GM12892 (cell line): Measurements from ENCODE around the gene INPP4B.

Source experiments
- DNase-seq: peaks from one replicate; pipeline ENCODE4 v3.0.0; 2011; ENCODE audit not compliant: insufficient read length
- FAIRE-seq: peaks from 2 replicates; lab custom pipeline; 2011; peaks lifted over from hg19 to GRCh38; lab: Jason Lieb, UNC
- POLR2A ChIP-seq: IDR thresholded peaks from 2 replicates; pipeline ENCODE4 v1.6.1; 2011; ENCODE audit warnings: low read depth, low read length, control low read depth
- POLR2AphosphoS5 ChIP-seq: IDR thresholded peaks from 2 replicates; pipeline ENCODE4 v1.6.1; 2011; ENCODE audit warnings: low read depth, low read length, control low read depth
- TAF1 ChIP-seq: IDR thresholded peaks from 2 replicates; pipeline ENCODE4 v1.6.1; 2011; ENCODE audit warnings: low read depth, mild to moderate bottlenecking, control low read depth, low read length, borderline replicate concordance

The INPP4B gene

GRCh38 chr4:142386856-142387255 is 459.2 kb downstream of the INPP4B start:
- DNase-seq: no peak
- FAIRE-seq: no peak
- TF ChIP-seq POLR2AphosphoS5: no peak
- TF ChIP-seq POLR2A: no peak
- no peak for TF ChIP-seq TAF1

- TF ChIP-seq POLR2A (no peak), POLR2AphosphoS5 (no peak), TAF1 (no peak)
- FAIRE-seq (no peak), DNase-seq (no peak)
These were observed 459.7 kb downstream of the INPP4B start for GRCh38 chr4:142386449-142386848.

- FAIRE-seq (no peak), DNase-seq (no peak)
- TF ChIP-seq POLR2A (no peak), TAF1 (no peak), POLR2AphosphoS5 (no peak)
These were observed 462.2 kb downstream of the INPP4B start for GRCh38 chr4:142383800-142384470.

- no peak for DNase-seq
- no peak for TF ChIP-seq TAF1
- TF ChIP-seq POLR2AphosphoS5: no peak
- TF ChIP-seq POLR2A: no peak
- no peak for FAIRE-seq
These were observed 462.7 kb downstream of the INPP4B start for GRCh38 chr4:142383354-142383753.

DNA sequence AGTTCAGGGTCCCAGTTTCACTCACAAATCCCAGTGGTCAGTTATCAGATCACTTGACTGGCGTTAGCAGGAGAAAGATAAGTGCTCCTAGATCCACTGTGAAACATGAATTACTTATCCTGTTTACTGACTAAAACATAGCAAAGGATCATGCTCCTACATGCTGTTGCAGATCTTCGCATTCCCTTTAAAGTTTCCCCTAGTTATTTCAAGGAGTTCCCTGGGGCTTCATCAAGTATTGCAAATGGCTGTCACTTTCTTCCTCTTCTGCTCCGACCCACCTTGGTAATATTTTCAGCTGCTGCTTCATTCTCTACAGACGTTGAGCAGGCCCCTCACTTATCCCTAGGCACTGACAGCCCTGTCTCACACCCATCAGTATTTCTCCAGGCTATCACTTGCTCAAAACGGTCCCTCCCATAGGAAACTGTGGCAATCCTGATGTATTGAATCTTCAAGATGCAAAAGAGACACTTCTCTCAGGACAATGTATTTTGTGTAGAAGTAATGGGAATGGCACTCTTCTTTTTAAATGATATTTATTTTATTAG is 466.0 kb downstream of the INPP4B start:
- no peak for TF ChIP-seq TAF1
- no peak for TF ChIP-seq POLR2AphosphoS5
- no peak for TF ChIP-seq POLR2A
- DNase-seq: no peak
- no peak for FAIRE-seq

GRCh38 chr4:142379277-142380051 is 466.6 kb downstream of the INPP4B start:
- DNase-seq: no peak
- no peak for TF ChIP-seq TAF1
- no peak for TF ChIP-seq POLR2AphosphoS5
- no peak for TF ChIP-seq POLR2A
- no peak for FAIRE-seq

DNA sequence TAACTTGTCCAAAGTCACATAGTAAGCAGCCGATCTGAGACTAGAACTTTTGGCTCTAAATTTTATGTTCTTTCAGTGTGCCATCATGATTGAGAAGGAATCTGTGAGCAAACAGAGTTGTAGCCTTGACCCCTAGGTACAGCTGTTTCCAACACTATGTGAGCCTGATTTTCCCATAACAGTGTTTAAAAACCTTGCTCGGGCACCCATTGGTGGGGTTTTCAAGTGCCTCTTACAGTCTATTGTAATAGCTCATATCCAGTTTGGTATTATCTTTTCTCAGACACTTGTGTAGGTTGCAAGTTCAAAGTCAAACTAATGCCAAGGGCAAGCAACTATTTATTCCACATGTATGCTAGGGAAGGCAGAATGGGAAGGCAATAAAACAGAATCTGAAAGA is 467.9 kb downstream of the INPP4B start:
- DNase-seq (no peak), FAIRE-seq (no peak)
- TF ChIP-seq POLR2AphosphoS5: no peak
- TF ChIP-seq POLR2A: no peak

- TF ChIP-seq POLR2A: no peak
- no peak for TF ChIP-seq POLR2AphosphoS5
- TF ChIP-seq TAF1: no peak
- FAIRE-seq (no peak), DNase-seq (no peak)
These were observed 468.6 kb downstream of the INPP4B start for GRCh38 chr4:142377342-142378091.

DNA sequence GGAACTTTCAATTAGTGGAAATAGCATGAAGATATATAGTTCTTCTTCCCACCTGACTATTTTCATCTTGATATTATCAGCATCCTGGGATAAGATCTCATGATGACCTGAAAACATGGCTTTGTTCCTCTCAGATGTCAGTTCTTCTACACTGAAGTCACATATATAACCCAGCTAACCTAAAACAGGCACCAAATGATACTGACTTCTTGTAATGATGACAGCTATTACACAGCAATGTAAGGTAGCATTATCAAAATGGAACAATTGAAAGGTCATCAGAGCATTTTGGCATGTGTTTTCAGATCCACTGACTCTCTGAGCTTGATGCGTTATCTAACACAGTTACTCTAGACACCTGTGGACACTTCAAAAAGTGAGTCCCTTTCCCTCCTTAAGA is 469.9 kb downstream of the INPP4B start:
- DNase-seq: no peak
- no peak for TF ChIP-seq TAF1
- TF ChIP-seq POLR2A: no peak
- TF ChIP-seq POLR2AphosphoS5: no peak
- FAIRE-seq: no peak

DNA sequence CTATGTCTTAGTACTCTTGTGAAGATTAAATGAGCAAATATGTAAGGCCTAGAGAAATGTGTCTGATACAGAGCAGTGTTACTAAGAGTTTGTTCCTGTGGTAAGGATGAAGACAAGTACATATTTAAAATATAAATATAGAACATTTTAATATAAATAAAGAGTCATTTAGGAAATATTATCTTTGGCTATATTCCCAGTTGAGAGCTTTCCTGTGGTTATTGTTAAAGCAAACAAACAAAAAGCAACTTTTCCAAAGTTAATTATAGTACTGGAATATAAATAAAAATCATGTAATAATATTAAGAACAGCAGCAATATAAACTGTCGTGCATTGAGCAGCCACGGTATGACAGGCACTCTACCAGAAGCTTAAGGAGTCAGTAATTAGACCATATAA is 472.5 kb downstream of the INPP4B start:
- TF ChIP-seq POLR2AphosphoS5 (no peak), TAF1 (no peak), POLR2A (no peak)
- FAIRE-seq (no peak), DNase-seq (no peak)
